ENCODE results near the gene CYSLTR1.

Gene CYSLTR1

DNA sequence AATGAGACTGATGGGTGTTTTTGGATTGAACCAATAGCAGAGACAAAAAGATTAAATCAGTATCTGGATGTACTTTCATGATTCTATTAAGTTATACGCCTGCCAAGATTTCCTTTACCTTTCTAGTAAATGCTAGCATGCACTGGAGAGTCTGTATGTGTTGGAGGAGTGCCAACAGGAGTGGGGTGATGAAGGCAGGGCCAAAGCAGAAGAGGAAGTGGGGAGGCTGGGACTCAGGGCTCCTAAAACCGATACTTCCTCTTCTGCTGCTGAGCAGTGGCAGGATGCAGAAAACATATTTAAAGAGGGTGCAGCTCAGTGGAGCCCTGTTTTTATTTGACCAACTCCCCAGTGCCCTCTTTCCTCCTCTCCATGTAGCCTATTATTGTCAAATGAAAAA is 5.6 kb downstream of the CYSLTR1 start:
- Histone ChIP-seq H3K36me3 (replicated peaks; ENCODE audit: insufficient read depth, low read length) (no peaks in the 10 kb centered on the region), H3K27ac (ENCODE audit: low read length) (peak overlapping the region; percentile 55; the same call in 1 of the 2 replicates), H3K27me3 (replicated peaks; ENCODE audit: insufficient read depth, low read length) (no peaks in the 10 kb centered on the region), H3F3A (ENCODE audit: insufficient read depth, low read length) (peaks cover 25% of the 10 kb centered on the region), H3K9me2 (replicated peaks; ENCODE audit: insufficient read depth, low read length) (no peaks in the 10 kb centered on the region), H3K4me3 (ENCODE audit: low read length) (no peak overlapping the region), H3K9me3 (replicated peaks; ENCODE audit: insufficient read depth, low read length) (no peaks in the 10 kb centered on the region), H2AFZ (ENCODE audit: low read length) (no peak overlapping the region), H3K79me2 (ENCODE audit: low read length) (peaks cover 77% of the 10 kb centered on the region), H3K4me2 (ENCODE audit: low read depth, low read length) (peak overlapping the region; percentile 56; the same call in 1 of the 2 replicates), H4K20me1 (ENCODE audit: insufficient read depth, low read length) (no peaks in the 10 kb centered on the region), H3K9ac (ENCODE audit: low read length) (no peak overlapping the region), H3K4me1 (ENCODE audit: low read length) (peaks cover 28% of the 10 kb centered on the region)
- TF ChIP-seq CTCF (IDR thresholded peaks at IDR 0.05; ENCODE audit: low read length) (no peak), EZH2phosphoT487 (IDR thresholded peaks at IDR 0.05; ENCODE audit: low read length) (no peak), EZH2 (optimal IDR thresholded peaks at IDR 0.05; ENCODE audit: low read depth, low read length) (no peak)
- peak; percentile 78 for DNase-seq

GRCh38 chrX:78316265-78316664 is 11.1 kb downstream of the CYSLTR1 start:
- Histone ChIP-seq H2AFZ (ENCODE audit: low read length) (no peak overlapping the region), H3K9me2 (replicated peaks; ENCODE audit: insufficient read depth, low read length) (no peaks in the 10 kb centered on the region), H3K4me1 (ENCODE audit: low read length) (peaks cover 16% of the 10 kb centered on the region; the same call in 1 of the 2 replicates), H3K36me3 (replicated peaks; ENCODE audit: insufficient read depth, low read length) (no peaks in the 10 kb centered on the region), H3K79me2 (ENCODE audit: low read length) (peaks cover 78% of the 10 kb centered on the region), H3K9me3 (replicated peaks; ENCODE audit: insufficient read depth, low read length) (no peaks in the 10 kb centered on the region), H3F3A (ENCODE audit: insufficient read depth, low read length) (no peaks in the 10 kb centered on the region), H3K27ac (ENCODE audit: low read length) (no peak overlapping the region), H3K4me3 (ENCODE audit: low read length) (no peak overlapping the region), H4K20me1 (ENCODE audit: insufficient read depth, low read length) (no peaks in the 10 kb centered on the region), H3K4me2 (ENCODE audit: low read depth, low read length) (no peak overlapping the region), H3K27me3 (replicated peaks; ENCODE audit: insufficient read depth, low read length) (no peaks in the 10 kb centered on the region), H3K9ac (ENCODE audit: low read length) (no peak overlapping the region)
- no peak for DNase-seq
- TF ChIP-seq EZH2phosphoT487 (IDR thresholded peaks at IDR 0.05; ENCODE audit: low read length) (no peak), CTCF (IDR thresholded peaks at IDR 0.05; ENCODE audit: low read length) (no peak), EZH2 (optimal IDR thresholded peaks at IDR 0.05; ENCODE audit: low read depth, low read length) (no peak)

- TF ChIP-seq EZH2phosphoT487 (IDR thresholded peaks at IDR 0.05; ENCODE audit: low read length): no peak
- no peak for TF ChIP-seq EZH2 (optimal IDR thresholded peaks at IDR 0.05; ENCODE audit: low read depth, low read length)
- no peak for TF ChIP-seq CTCF (IDR thresholded peaks at IDR 0.05; ENCODE audit: low read length)
- H3K9me3 ChIP-seq (replicated peaks; ENCODE audit: insufficient read depth, low read length): no peaks in the 10 kb centered on the region
- no peaks in the 10 kb centered on the region for H4K20me1 ChIP-seq (ENCODE audit: insufficient read depth, low read length)
- H3K36me3 ChIP-seq (replicated peaks; ENCODE audit: insufficient read depth, low read length): no peaks in the 10 kb centered on the region
- no peak overlapping the region for H2AFZ ChIP-seq (ENCODE audit: low read length)
- H3K4me2 ChIP-seq (ENCODE audit: low read depth, low read length): no peak overlapping the region
- peaks cover 78% of the 10 kb centered on the region for H3K79me2 ChIP-seq (ENCODE audit: low read length)
- H3K4me3 ChIP-seq (ENCODE audit: low read length): no peak overlapping the region
- DNase-seq: no peak
- H3K9ac ChIP-seq (ENCODE audit: low read length): no peak overlapping the region
- no peaks in the 10 kb centered on the region for H3K27me3 ChIP-seq (replicated peaks; ENCODE audit: insufficient read depth, low read length)
- no peak overlapping the region for H3K27ac ChIP-seq (ENCODE audit: low read length)
- H3F3A ChIP-seq (ENCODE audit: insufficient read depth, low read length): no peaks in the 10 kb centered on the region
- no peaks in the 10 kb centered on the region for H3K9me2 ChIP-seq (replicated peaks; ENCODE audit: insufficient read depth, low read length)
- peaks cover 16% of the 10 kb centered on the region; the same call in 1 of the 2 replicates for H3K4me1 ChIP-seq (ENCODE audit: low read length)
These were observed 11.7 kb downstream of the CYSLTR1 start for GRCh38 chrX:78315745-78316144.

All from MM.1S (cell line).